GM18861 (cell line): ENCODE results near the gene POFUT1.
"Not testable (repeated sequence)": the region's sequence is repeated elsewhere in the genome, so short reads cannot be mapped to it uniquely, and the experiment has no call there.

Experiments used
- ATAC-seq: cut with Tn5 transposase; IDR thresholded peaks from one replicate; pipeline ENCODE4 v1.9.1; 2021; ENCODE audit not compliant: unreplicated experiment

The POFUT1 gene

DNA sequence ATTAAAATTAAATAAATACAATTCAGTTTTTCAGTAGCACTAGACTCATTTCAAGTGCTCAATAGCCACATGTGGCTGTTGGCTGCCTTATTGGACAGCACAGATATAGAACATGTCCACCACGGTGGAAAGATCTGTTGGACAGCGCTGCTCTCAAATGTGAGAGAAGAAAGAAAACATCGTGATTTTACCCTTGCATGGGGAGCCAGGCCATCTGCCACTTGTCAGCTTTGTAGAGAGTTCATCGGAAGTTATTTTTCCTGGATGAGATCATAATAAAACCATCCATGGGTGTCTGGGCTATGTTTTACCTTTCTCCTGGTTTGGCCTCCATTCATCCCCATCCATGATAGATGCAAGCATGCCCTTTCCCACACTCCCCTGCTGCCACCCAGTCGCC is 63.9 kb downstream of the POFUT1 start:
- ATAC-seq = no peak

DNA sequence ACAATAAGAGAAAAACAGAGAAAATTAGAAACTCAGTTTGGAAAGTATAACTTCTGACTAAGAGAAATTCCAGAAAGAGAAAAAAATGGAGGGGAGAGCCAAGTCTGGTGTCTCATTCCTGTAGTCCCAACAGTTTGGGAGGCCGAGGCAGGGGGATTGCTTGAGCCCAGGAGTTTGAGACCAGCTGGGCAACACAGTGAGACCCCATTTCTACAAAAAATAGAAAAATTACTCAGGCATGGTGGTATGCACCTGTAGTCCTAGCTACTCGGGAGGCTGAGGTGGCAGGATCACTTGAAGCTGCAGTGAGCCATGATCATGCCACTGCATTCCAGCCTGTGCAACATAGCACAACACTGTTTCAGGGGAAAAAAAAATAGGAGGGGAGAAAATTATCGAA is 66.7 kb downstream of the POFUT1 start:
- ATAC-seq = no peak

DNA sequence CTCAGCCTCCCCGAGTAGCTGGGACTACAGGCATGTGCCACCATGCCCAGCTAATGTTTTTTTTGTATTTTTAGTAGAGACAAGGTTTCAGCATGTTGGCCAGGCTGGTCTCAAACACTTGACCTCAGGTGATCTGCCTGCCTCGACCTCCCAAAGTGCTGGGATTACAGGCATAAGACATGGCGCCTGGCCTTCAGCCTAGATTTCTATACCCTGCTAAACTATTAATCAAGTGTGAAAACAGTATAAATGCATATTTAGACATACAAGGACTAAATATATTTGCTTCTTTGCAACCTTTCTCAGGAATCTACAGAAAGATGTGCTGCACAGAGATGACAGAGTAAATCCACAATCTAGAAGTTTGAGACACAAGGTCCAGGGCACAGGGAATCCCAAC is 67.5 kb downstream of the POFUT1 start:
- ATAC-seq = not testable (repeated sequence)

DNA sequence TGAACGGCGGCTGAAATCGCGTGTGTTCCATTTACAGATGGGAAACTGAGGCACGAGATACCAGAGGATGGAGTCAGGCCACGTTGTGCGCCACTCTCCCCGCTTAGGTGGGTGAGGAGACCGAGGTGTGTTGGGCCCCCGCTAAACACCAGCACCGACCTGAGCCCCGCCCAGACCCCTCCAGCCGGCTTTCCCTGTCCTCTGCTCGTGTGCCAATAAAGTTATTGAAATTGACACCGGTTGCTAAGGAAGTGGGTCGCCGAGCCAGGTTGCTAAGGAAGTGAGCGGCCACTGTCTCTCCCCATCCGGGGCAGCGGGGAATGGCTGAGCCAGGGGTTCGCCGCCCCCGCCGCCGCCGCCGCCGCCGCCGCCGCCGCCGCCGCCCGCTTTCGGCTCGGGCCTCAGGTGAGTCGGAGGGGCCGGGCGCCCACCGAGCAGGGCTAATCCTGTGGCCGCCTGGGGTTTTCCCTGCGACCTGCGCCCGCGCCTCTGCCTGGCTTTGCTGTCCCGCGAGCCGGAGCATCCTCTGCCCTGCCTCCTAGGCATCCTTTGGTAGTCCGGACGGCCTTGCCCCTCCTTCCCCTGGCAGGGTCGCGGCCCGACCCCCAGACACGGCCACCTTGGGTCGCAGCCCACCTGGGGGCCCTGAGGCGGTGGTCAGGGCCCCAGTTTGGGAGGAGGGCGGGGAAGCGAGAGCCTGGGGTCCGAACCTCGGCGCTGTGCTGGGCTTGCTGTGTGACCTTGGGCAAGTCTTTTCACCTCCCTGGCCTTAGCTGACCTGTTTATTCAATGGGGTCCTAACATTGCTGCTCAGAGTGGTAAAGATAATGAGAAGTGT is 69.9 kb downstream of the POFUT1 start, which contains the start of gene KIF3B:
TSS of gene KIF3B (plus strand) at position 291 of the 838 bp plus-strand sequence. CDS start 32,127 bp downstream, outside the sequence.
- ATAC-seq = peak; percentile 69

DNA sequence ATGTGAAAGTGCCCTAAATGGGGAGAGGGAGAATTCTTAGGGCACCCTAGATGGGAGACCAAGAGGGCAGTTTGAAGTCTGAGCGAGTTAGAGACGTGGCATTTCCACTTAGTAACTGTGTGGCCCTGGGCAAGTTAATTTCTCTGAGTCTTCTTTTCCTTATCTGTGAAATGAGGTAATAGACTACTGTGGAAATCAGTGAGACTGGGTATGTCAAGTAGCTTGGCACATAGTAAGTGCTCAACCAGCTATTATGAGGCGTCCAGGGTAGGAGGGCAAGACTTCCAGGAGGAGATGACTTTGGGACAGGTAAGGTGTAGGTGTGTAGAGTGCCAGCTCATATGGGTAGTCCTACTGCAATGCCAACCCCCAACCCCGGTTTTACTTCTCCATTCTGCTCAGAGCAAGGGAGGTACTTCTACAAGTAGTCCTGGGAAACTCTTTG is 70.5 kb downstream of the POFUT1 start:
- ATAC-seq = peak; percentile 73

DNA sequence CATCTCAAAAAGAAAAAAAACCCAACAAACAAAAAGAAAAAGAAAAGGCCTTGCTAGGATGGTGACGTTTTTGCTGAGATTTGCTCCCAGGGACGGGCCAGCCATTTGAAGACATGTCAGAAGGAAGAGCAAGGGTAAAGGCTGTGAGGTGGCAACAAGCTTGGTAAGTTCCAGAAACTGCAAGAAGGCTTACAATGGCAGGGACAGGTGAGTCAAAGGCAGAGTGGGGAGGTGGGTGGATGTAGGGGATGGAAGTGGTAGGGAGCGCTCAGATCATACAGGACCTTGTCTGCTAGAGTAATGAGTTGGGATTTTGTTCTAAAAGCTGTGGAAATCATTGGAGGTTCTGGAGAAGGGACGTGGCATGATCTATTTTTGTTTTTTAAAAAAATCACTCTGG is 74.0 kb downstream of the POFUT1 start:
- no peak for ATAC-seq

DNA sequence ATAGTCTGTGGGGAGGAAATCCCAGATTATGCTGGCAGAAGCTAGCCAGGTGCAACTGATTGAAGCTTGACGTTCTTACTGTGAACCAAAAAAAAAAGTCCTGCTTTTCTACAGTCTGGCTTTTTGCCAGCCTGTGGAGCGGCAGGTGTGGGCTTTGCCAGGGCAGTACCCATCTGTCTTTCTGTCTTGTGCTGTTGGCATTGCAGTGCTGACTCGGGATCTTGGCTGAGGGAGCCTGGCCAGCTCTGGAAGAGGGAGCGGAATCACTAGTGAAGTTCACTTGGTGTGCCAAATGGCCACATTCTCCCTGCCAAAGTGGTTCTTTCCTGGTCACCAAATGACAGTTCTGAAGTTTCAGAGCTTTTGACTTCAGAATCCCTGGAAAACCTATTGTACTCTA is 74.8 kb downstream of the POFUT1 start:
- no peak for ATAC-seq

DNA sequence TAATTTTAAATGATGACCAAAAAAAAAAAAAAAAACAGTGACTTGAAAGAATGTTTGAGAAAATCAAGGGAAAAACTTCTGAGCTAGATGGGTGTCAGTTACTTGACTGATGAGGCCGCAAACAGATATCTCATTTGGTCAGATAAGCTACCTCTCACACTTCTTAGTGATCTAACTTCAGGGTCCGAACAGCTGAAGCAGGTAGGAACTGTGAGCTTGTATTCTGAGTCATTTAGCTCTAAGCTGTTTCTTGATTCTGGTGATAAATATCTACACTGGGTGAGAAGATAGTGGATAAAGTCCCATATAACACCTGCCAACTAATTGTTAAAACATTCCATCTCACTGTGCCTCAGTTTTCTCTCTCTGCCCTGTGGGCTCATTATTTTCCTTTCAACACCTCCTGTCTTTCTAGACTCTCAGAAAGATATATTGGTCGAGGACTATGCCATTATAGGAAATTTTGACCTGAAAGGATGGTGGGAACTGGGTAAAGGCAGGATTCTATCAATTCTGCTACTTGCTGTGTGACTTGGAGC is 77.5 kb downstream of the POFUT1 start:
- no peak for ATAC-seq

DNA sequence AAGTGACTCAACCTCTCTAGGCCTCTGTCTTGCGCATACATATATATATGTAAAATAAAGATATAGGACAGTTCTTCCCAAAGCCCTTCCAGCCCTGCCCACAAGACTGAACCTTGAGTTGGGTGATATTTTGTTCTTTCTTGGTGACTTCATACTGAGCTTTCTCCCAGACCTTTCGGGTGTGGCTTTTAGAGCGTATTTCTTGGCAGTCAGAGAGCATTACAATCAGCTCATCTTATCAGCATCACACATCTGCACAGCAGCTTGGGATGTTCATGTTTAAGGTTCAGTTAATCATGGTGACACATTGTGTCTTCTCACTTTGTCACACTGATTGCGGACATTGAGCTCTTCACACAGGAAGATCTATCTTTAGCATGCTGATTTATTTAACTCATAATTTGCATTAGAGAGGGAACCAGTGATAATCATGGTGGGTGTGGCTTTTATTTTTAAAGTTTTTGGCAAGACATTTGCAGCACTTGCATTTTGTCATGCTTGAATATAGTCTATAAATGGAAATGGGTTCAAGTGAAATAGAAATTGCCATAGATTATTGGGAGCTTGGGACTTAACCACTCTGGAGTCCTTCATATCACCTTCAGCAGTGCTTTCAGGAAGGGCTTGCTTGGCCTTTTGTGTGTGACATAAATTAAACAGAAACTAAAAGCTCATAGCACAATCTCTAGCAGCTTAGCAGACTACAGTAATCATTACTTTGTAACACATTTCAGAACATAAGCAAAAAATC is 78.1 kb downstream of the POFUT1 start:
- ATAC-seq = peak; percentile 77

DNA sequence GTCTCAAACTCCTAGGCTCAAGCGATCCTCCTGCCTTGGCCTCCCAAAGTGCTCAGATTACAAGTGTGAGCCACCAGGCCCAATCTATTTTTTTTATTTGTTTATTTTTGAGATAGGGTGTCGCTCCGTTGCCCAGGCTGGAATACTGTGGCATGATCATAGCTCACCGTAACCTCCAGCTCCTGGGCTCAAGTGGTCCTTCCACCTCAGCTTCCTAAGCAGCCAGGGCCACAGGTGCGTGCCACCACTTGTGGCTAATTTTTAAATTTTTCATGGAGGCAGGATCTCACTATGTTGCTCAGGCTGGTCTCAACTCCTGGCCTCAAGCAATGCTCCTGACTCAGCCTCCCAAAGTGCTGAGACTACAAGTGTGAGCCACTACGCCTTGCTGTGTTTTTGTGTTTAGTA is 79.6 kb downstream of the POFUT1 start:
- ATAC-seq = no peak
